Measurements from ENCODE around the gene VSTM4. TPM values are rescaled to one million over a fixed set of nuclear protein-coding genes. Genes with fewer than 3 reads are reported as not detected.

The VSTM4 gene
- total and polyA plus RNA-seq, 4 donors, result 1.0 to 3.1 (median 2.0) TPM

DNA sequence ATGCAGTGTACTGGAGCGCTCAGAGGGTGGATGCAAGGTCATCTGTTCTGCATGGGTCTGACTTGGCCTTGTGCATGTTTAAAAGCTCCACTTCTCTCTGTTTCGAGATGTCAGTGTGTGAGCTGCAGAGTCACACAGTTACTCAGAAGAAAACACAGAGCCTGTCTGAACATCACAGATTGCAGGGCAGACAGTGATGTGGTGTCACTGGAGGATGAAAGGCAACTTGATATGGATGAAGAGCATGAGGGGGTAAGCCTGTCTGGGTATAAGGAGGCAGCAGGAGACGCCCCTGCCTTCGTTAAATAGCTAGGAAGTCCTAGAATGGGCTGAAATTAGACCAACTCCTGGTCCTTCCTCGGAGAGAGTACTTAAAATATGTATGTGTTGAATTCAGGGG is 108.2 kb downstream of the VSTM4 start:
- TF ChIP-seq RXRA (IDR thresholded peaks at IDR 0.05) (no peak), FOXA1 (IDR thresholded peaks at IDR 0.05) (no peak), JUND (IDR thresholded peaks at IDR 0.05) (no peak), EGR1 (IDR thresholded peaks at IDR 0.05; ENCODE audit: low read depth in 2 of 2) (no peak), YY1 (IDR thresholded peaks at IDR 0.05) (no peak), GABPA (IDR thresholded peaks at IDR 0.05 in 1 of 2, conservative IDR thresholded peaks at IDR 0.05 in 1 of 2) (no peak), SP1 (IDR thresholded peaks at IDR 0.05) (no peak), HNF4G (IDR thresholded peaks at IDR 0.05) (no peak), HNF4A (conservative IDR thresholded peaks at IDR 0.05) (no peak), RAD21 (IDR thresholded peaks at IDR 0.05) (no peak)
- TF ChIP-seq, protein P1, sequence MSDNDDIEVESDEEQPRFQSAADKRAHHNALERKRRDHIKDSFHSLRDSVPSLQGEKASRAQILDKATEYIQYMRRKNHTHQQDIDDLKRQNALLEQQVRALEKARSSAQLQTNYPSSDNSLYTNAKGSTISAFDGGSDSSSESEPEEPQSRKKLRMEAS (IDR thresholded peaks at IDR 0.05), result no peak
- TF ChIP-seq, protein P2, sequence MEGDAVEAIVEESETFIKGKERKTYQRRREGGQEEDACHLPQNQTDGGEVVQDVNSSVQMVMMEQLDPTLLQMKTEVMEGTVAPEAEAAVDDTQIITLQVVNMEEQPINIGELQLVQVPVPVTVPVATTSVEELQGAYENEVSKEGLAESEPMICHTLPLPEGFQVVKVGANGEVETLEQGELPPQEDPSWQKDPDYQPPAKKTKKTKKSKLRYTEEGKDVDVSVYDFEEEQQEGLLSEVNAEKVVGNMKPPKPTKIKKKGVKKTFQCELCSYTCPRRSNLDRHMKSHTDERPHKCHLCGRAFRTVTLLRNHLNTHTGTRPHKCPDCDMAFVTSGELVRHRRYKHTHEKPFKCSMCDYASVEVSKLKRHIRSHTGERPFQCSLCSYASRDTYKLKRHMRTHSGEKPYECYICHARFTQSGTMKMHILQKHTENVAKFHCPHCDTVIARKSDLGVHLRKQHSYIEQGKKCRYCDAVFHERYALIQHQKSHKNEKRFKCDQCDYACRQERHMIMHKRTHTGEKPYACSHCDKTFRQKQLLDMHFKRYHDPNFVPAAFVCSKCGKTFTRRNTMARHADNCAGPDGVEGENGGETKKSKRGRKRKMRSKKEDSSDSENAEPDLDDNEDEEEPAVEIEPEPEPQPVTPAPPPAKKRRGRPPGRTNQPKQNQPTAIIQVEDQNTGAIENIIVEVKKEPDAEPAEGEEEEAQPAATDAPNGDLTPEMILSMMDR (IDR thresholded peaks at IDR 0.05; ENCODE audit: low read depth, low read length, missing input control), result no peak
- TF ChIP-seq, protein P3, sequence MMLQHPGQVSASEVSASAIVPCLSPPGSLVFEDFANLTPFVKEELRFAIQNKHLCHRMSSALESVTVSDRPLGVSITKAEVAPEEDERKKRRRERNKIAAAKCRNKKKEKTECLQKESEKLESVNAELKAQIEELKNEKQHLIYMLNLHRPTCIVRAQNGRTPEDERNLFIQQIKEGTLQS (IDR thresholded peaks at IDR 0.05), result no peak
- TF ChIP-seq, protein P4, sequence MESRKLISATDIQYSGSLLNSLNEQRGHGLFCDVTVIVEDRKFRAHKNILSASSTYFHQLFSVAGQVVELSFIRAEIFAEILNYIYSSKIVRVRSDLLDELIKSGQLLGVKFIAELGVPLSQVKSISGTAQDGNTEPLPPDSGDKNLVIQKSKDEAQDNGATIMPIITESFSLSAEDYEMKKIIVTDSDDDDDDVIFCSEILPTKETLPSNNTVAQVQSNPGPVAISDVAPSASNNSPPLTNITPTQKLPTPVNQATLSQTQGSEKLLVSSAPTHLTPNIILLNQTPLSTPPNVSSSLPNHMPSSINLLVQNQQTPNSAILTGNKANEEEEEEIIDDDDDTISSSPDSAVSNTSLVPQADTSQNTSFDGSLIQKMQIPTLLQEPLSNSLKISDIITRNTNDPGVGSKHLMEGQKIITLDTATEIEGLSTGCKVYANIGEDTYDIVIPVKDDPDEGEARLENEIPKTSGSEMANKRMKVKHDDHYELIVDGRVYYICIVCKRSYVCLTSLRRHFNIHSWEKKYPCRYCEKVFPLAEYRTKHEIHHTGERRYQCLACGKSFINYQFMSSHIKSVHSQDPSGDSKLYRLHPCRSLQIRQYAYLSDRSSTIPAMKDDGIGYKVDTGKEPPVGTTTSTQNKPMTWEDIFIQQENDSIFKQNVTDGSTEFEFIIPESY (IDR thresholded peaks at IDR 0.05), result no peak
- TF ChIP-seq, protein P5, sequence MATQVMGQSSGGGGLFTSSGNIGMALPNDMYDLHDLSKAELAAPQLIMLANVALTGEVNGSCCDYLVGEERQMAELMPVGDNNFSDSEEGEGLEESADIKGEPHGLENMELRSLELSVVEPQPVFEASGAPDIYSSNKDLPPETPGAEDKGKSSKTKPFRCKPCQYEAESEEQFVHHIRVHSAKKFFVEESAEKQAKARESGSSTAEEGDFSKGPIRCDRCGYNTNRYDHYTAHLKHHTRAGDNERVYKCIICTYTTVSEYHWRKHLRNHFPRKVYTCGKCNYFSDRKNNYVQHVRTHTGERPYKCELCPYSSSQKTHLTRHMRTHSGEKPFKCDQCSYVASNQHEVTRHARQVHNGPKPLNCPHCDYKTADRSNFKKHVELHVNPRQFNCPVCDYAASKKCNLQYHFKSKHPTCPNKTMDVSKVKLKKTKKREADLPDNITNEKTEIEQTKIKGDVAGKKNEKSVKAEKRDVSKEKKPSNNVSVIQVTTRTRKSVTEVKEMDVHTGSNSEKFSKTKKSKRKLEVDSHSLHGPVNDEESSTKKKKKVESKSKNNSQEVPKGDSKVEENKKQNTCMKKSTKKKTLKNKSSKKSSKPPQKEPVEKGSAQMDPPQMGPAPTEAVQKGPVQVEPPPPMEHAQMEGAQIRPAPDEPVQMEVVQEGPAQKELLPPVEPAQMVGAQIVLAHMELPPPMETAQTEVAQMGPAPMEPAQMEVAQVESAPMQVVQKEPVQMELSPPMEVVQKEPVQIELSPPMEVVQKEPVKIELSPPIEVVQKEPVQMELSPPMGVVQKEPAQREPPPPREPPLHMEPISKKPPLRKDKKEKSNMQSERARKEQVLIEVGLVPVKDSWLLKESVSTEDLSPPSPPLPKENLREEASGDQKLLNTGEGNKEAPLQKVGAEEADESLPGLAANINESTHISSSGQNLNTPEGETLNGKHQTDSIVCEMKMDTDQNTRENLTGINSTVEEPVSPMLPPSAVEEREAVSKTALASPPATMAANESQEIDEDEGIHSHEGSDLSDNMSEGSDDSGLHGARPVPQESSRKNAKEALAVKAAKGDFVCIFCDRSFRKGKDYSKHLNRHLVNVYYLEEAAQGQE (IDR thresholded peaks at IDR 0.05), result no peak
- H3K4me3 ChIP-seq (ENCODE audit: low read depth in 1 of 3, low read length in 3 of 3), result no peak overlapping the region
- no peaks in the 10 kb centered on the region for H3K36me3 ChIP-seq (ENCODE audit: control insufficient read depth in 4 of 4, insufficient read depth in 3 of 4, low read depth in 1 of 4, low read length in 3 of 4)
- H3K4me1 ChIP-seq (ENCODE audit: control insufficient read depth in 4 of 4, insufficient read depth in 4 of 4, low read length in 3 of 4), result no peaks in the 10 kb centered on the region
- H3K27ac ChIP-seq (ENCODE audit: low read depth in 1 of 2, low read length in 2 of 2), result no peak overlapping the region
- no peak overlapping the region for H3K9ac ChIP-seq (ENCODE audit: low read depth in 1 of 2, low read length in 2 of 2)
- H3K27me3 ChIP-seq (ENCODE audit: control insufficient read depth in 4 of 4, insufficient read depth in 4 of 4, low read length in 3 of 4), result no peaks in the 10 kb centered on the region
- WGBS, result 72% methylated on average over 5 of the region's 5 CpGs
- H3K9me3 ChIP-seq (ENCODE audit: control insufficient read depth in 4 of 4, low read length in 3 of 4), result no peaks in the 10 kb centered on the region
- no peak for DNase-seq (ENCODE audit: low spot score)

DNA sequence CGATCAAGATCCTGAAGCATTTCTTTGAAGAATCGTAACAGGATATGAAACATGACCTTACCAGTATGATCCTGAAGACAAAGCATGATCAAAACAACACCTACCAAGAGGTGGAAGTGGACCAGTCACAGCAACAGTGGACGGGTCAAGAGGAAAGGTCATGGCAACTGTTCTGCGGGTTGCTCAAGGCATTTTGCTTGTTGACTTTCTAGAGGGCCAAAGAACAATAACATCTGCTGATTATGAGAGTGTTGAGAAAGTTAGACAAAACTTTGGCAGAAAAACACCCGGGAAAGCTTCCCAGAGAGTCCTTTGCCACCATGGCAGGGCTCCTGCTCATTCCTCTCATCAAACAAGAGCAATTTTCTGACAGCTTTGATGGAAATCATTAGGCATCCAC is 110.1 kb downstream of the VSTM4 start:
- Histone ChIP-seq H3K27me3 (ENCODE audit: control insufficient read depth in 4 of 4, insufficient read depth in 4 of 4, low read length in 3 of 4) (no peaks in the 10 kb centered on the region), H3K4me1 (ENCODE audit: control insufficient read depth in 4 of 4, insufficient read depth in 4 of 4, low read length in 3 of 4) (no peaks in the 10 kb centered on the region), H3K27ac (ENCODE audit: low read depth in 1 of 2, low read length in 2 of 2) (no peak overlapping the region), H3K9ac (ENCODE audit: low read depth in 1 of 2, low read length in 2 of 2) (no peak overlapping the region), H3K9me3 (ENCODE audit: control insufficient read depth in 4 of 4, low read length in 3 of 4) (no peaks in the 10 kb centered on the region), H3K36me3 (ENCODE audit: control insufficient read depth in 4 of 4, insufficient read depth in 3 of 4, low read depth in 1 of 4, low read length in 3 of 4) (no peaks in the 10 kb centered on the region), H3K4me3 (ENCODE audit: low read depth in 1 of 3, low read length in 3 of 3) (no peak overlapping the region)
- 55% methylated on average over 5 of the region's 5 CpGs for WGBS
- no peak for DNase-seq (ENCODE audit: low spot score)
- TF ChIP-seq, protein P2 (IDR thresholded peaks at IDR 0.05; ENCODE audit: low read depth, low read length, missing input control), result no peak
- no peak for TF ChIP-seq NR2F2 (IDR thresholded peaks at IDR 0.05)
- peak; percentile 22 to 66 for TF ChIP-seq RXRA (IDR thresholded peaks at IDR 0.05)
- TF ChIP-seq EGR1 (IDR thresholded peaks at IDR 0.05; ENCODE audit: low read depth in 2 of 2), result no peak
- TF ChIP-seq JUND (IDR thresholded peaks at IDR 0.05), result no peak
- TF ChIP-seq, protein P4 (IDR thresholded peaks at IDR 0.05), result no peak
- no peak for TF ChIP-seq FOXA1 (IDR thresholded peaks at IDR 0.05)
- no peak for TF ChIP-seq RAD21 (IDR thresholded peaks at IDR 0.05)
- TF ChIP-seq SP1 (IDR thresholded peaks at IDR 0.05), result peak; percentile 11
- no peak for TF ChIP-seq YY1 (IDR thresholded peaks at IDR 0.05)
- no peak for TF ChIP-seq TAF1 (conservative IDR thresholded peaks at IDR 0.05)
- TF ChIP-seq, protein P3 (IDR thresholded peaks at IDR 0.05), result no peak
- peak; percentile 55 to 64 for TF ChIP-seq HNF4A (conservative IDR thresholded peaks at IDR 0.05)
- TF ChIP-seq GABPA (IDR thresholded peaks at IDR 0.05 in 1 of 2, conservative IDR thresholded peaks at IDR 0.05 in 1 of 2), result no peak
- TF ChIP-seq FOXA2 (IDR thresholded peaks at IDR 0.05), result peak; percentile 37

Data from liver (tissue), 9 donors.